OCI-LY1 (cell line): ENCODE data around the gene IFNK.

ENCODE experiments used
- H2AFZ ChIP-seq: fragments of 200-600 bp; sonication (generic), shearing (Covaris generic); 2 replicates; pipeline ENCODE4 v1.6.0; 2014; ENCODE audit warnings: antibody characterized with exemption, mild to moderate bottlenecking, low read length
- H3F3A ChIP-seq: fragments of 200-600 bp; sonication (generic), shearing (Covaris generic); 2 replicates; pipeline ENCODE4 v1.6.0; 2014; ENCODE audit warnings: mild to moderate bottlenecking, antibody characterized with exemption, low read length, moderate library complexity; ENCODE audit not compliant: insufficient read depth
- H3K27ac ChIP-seq: fragments of 200-600 bp; sonication (generic); 2 replicates; pipeline ENCODE4 v1.5.1; 2014; ENCODE audit warnings: low read length, mixed run types, mild to moderate bottlenecking, low read depth; ENCODE audit not compliant: poor library complexity, severe bottlenecking
- H3K27me3 ChIP-seq: fragments of 200-600 bp; sonication (generic); 2 replicates; pipeline ENCODE4 v1.6.0; 2014; ENCODE audit warnings: antibody characterized with exemption, mild to moderate bottlenecking, low read length, moderate library complexity; ENCODE audit not compliant: insufficient read depth
- H3K36me3 ChIP-seq: fragments of 200-600 bp; sonication (generic); 2 replicates; pipeline ENCODE4 v1.6.1; 2014; ENCODE audit warnings: mild to moderate bottlenecking, antibody characterized with exemption, low read length, moderate library complexity, mixed read lengths; ENCODE audit not compliant: insufficient read depth
- H3K4me1 ChIP-seq: fragments of 200-600 bp; sonication (generic); 2 replicates; pipeline ENCODE4 v1.5.1; 2014; ENCODE audit warnings: mild to moderate bottlenecking, low read length, moderate library complexity; ENCODE audit not compliant: insufficient read depth, severe bottlenecking
- H3K4me2 ChIP-seq: fragments of 200-600 bp; sonication (generic), shearing (Covaris generic); 2 replicates; pipeline ENCODE4 v1.6.1; 2014; ENCODE audit warnings: low read length
- H3K4me3 ChIP-seq: fragments of 200-600 bp; sonication (generic); 2 replicates; pipeline ENCODE4 v1.5.1; 2014; ENCODE audit warnings: low read length, low read depth, mild to moderate bottlenecking, mixed read lengths; ENCODE audit not compliant: poor library complexity, severe bottlenecking
- H3K79me2 ChIP-seq: fragments of 200-600 bp; shearing (Covaris generic); 2 replicates; pipeline ENCODE4 v1.6.1; 2016; ENCODE audit warnings: mixed run types, low read length, mixed read lengths; ENCODE audit not compliant: insufficient read depth
- H3K9ac ChIP-seq: fragments of 200-600 bp; sonication (generic), shearing (Covaris generic); 2 replicates; pipeline ENCODE4 v1.6.1; 2014; ENCODE audit warnings: mild to moderate bottlenecking, low read length, mixed read lengths
- H3K9me2 ChIP-seq: fragments of 200-600 bp; sonication (generic), shearing (Covaris generic); 2 replicates; pipeline ENCODE4 v1.6.1; 2014; ENCODE audit warnings: low read depth, mild to moderate bottlenecking, low read length, mixed read lengths
- H3K9me3 ChIP-seq: fragments of 200-600 bp; shearing (Covaris generic); 2 replicates; pipeline ENCODE4 v1.6.1; 2014; ENCODE audit warnings: low read length, mixed read lengths
- H4K20me1 ChIP-seq: fragments of 200-600 bp; sonication (generic), shearing (Covaris generic); 2 replicates; pipeline ENCODE4 v1.6.0; 2016; ENCODE audit warnings: mild to moderate bottlenecking, low read length; ENCODE audit not compliant: insufficient read depth
- CTCF ChIP-seq: fragments of 200-600 bp; sonication (generic), shearing (Covaris generic); IDR thresholded peaks from 2 replicates; pipeline ENCODE4 v1.5.1; 2017; ENCODE audit warnings: mild to moderate bottlenecking, antibody characterized with exemption, low read length, moderate library complexity, mixed read lengths
- EZH2 ChIP-seq: fragments of 200-600 bp; sonication (generic), shearing (Covaris generic); IDR thresholded peaks from 2 replicates; pipeline ENCODE4 v1.8.0; 2017; ENCODE audit warnings: borderline replicate concordance, mixed run types, mild to moderate bottlenecking, antibody characterized with exemption, low read length, moderate library complexity, mixed read lengths

IFNK gene

GRCh38 chr9:27505744-27506161, 18.3 kb upstream of the IFNK start:
- TF ChIP-seq CTCF (no peak), EZH2 (no peak)
- Histone ChIP-seq H3F3A (no peaks in the 10 kb centered on the region), H3K36me3 (no peaks in the 10 kb centered on the region), H3K27me3 (no peaks in the 10 kb centered on the region), H3K4me3 (no peak overlapping the region), H4K20me1 (no peaks in the 10 kb centered on the region), H3K4me1 (no peaks in the 10 kb centered on the region), H3K27ac (no peak overlapping the region), H3K9me3 (no peaks in the 10 kb centered on the region), H3K9me2 (no peaks in the 10 kb centered on the region), H3K4me2 (no peak overlapping the region), H3K9ac (no peak overlapping the region), H3K79me2 (no peaks in the 10 kb centered on the region), H2AFZ (no peak overlapping the region)

- TF ChIP-seq EZH2 (no peak), CTCF (no peak)
- H3K9me3 ChIP-seq: no peaks in the 10 kb centered on the region
- H3K9me2 ChIP-seq: no peaks in the 10 kb centered on the region
- H4K20me1 ChIP-seq: no peaks in the 10 kb centered on the region
- H3F3A ChIP-seq: no peaks in the 10 kb centered on the region
- H3K27ac ChIP-seq: no peak overlapping the region
- H3K9ac ChIP-seq: no peak overlapping the region
- H3K4me3 ChIP-seq: no peak overlapping the region
- H3K36me3 ChIP-seq: no peaks in the 10 kb centered on the region
- H3K27me3 ChIP-seq: no peaks in the 10 kb centered on the region
- H3K79me2 ChIP-seq: no peaks in the 10 kb centered on the region
- H3K4me1 ChIP-seq: no peaks in the 10 kb centered on the region
- H2AFZ ChIP-seq: no peak overlapping the region
- no peak overlapping the region for H3K4me2 ChIP-seq
Observed at GRCh38 chr9:27506981-27507380, 17.1 kb upstream of the IFNK start.

GRCh38 chr9:27510780-27511179, 13.3 kb upstream of the IFNK start:
- Histone ChIP-seq H3K79me2 (no peaks in the 10 kb centered on the region), H3K4me3 (no peak overlapping the region), H4K20me1 (no peaks in the 10 kb centered on the region), H3K9me3 (no peaks in the 10 kb centered on the region), H3K36me3 (no peaks in the 10 kb centered on the region), H3K9me2 (no peaks in the 10 kb centered on the region), H3K27me3 (no peaks in the 10 kb centered on the region), H3K9ac (no peak overlapping the region), H3K4me2 (no peak overlapping the region), H3K4me1 (no peaks in the 10 kb centered on the region), H2AFZ (no peak overlapping the region), H3K27ac (no peak overlapping the region), H3F3A (no peaks in the 10 kb centered on the region)
- no peak for TF ChIP-seq CTCF
- TF ChIP-seq EZH2: no peak
